DOHH2 (cell line): ENCODE measurements around the gene B4GAT1.

Experiments used
- H3F3A ChIP-seq: fragments of 200-600 bp; sonication (generic), shearing (Covaris generic); 2 replicates; pipeline ENCODE4 v1.6.0; 2016; ENCODE audit warnings: antibody characterized with exemption, mild to moderate bottlenecking; ENCODE audit not compliant: control insufficient read depth, insufficient read depth
- H3K27ac ChIP-seq: fragments of 200-600 bp; sonication (generic); 2 replicates; pipeline ENCODE4 v1.5.1; 2014; ENCODE audit warnings: low read depth, mild to moderate bottlenecking, low read length, moderate library complexity
- H3K27me3 ChIP-seq: fragments of 200-600 bp; sonication (generic); 2 replicates; pipeline ENCODE4 v1.6.1; 2014; ENCODE audit warnings: mild to moderate bottlenecking, low read length, mixed read lengths; ENCODE audit not compliant: control insufficient read depth
- H3K36me3 ChIP-seq: fragments of 200-600 bp; sonication (generic); 2 replicates; pipeline ENCODE4 v1.6.1; 2014; ENCODE audit warnings: mild to moderate bottlenecking, low read length, moderate library complexity, mixed read lengths; ENCODE audit not compliant: control insufficient read depth
- H3K4me1 ChIP-seq: fragments of 200-600 bp; sonication (generic); 2 replicates; pipeline ENCODE4 v1.6.1; 2014; ENCODE audit warnings: mild to moderate bottlenecking, low read length, mixed read lengths; ENCODE audit not compliant: control insufficient read depth
- H3K4me2 ChIP-seq: fragments of 200-600 bp; sonication (generic); 2 replicates; pipeline ENCODE4 v1.6.0; 2014; ENCODE audit warnings: mild to moderate bottlenecking, low read length, moderate library complexity
- H3K4me3 ChIP-seq: fragments of 200-600 bp; sonication (generic); 2 replicates; pipeline ENCODE4 v1.5.1; 2014; ENCODE audit warnings: mild to moderate bottlenecking, low read length, mixed read lengths
- H3K79me2 ChIP-seq: fragments of 200-600 bp; sonication (generic); 2 replicates; pipeline ENCODE4 v1.6.1; 2014; ENCODE audit warnings: mild to moderate bottlenecking, low read length, mixed read lengths; ENCODE audit not compliant: control insufficient read depth
- H3K9me2 ChIP-seq: fragments of 200-600 bp; sonication (generic); replicated peaks from 2 replicates; pipeline ENCODE4 v1.6.1; 2014; ENCODE audit warnings: mild to moderate bottlenecking, low read length, mixed read lengths; ENCODE audit not compliant: control insufficient read depth
- H3K9me3 ChIP-seq: fragments of 200-600 bp; sonication (generic); 2 replicates; pipeline ENCODE4 v1.6.1; 2014; ENCODE audit warnings: antibody characterized with exemption, low read length, mixed read lengths; ENCODE audit not compliant: control insufficient read depth, insufficient read depth
- H4K20me1 ChIP-seq: fragments of 200-600 bp; sonication (generic); 2 replicates; pipeline ENCODE4 v1.6.0; 2014; ENCODE audit warnings: low read depth, mild to moderate bottlenecking, antibody characterized with exemption, low read length, moderate library complexity; ENCODE audit not compliant: control insufficient read depth, insufficient read depth
- EZH2phosphoT487 ChIP-seq: fragments of 200-600 bp; sonication (generic); IDR thresholded peaks from 2 replicates; pipeline ENCODE4 v1.6.1; 2017; ENCODE audit warnings: borderline replicate concordance, mild to moderate bottlenecking, antibody characterized with exemption, low read length, moderate library complexity, mixed read lengths
- TF ChIP-seq, protein P1 (sequence below): fragments of 200-600 bp; sonication (generic); IDR thresholded peaks from one replicate; pipeline ENCODE4 v1.5.1; 2014; ENCODE audit warnings: antibody characterized with exemption, mild to moderate bottlenecking, low read depth, low read length; ENCODE audit not compliant: poor library complexity, severe bottlenecking

B4GAT1 gene

GRCh38 chr11:66339686-66340483, 7.5 kb downstream of the B4GAT1 start:
- no peaks in the 10 kb centered on the region for H3K9me3 ChIP-seq
- H3F3A ChIP-seq = no peaks in the 10 kb centered on the region
- H3K9me2 ChIP-seq = no peaks in the 10 kb centered on the region
- peaks cover 23% of the 10 kb centered on the region for H3K79me2 ChIP-seq
- peaks cover 20% of the 10 kb centered on the region for H3K4me1 ChIP-seq
- no peak overlapping the region for H3K27ac ChIP-seq
- peaks cover 4% of the 10 kb centered on the region; the same call in 1 of the 2 replicates for H4K20me1 ChIP-seq
- TF ChIP-seq, protein P1, sequence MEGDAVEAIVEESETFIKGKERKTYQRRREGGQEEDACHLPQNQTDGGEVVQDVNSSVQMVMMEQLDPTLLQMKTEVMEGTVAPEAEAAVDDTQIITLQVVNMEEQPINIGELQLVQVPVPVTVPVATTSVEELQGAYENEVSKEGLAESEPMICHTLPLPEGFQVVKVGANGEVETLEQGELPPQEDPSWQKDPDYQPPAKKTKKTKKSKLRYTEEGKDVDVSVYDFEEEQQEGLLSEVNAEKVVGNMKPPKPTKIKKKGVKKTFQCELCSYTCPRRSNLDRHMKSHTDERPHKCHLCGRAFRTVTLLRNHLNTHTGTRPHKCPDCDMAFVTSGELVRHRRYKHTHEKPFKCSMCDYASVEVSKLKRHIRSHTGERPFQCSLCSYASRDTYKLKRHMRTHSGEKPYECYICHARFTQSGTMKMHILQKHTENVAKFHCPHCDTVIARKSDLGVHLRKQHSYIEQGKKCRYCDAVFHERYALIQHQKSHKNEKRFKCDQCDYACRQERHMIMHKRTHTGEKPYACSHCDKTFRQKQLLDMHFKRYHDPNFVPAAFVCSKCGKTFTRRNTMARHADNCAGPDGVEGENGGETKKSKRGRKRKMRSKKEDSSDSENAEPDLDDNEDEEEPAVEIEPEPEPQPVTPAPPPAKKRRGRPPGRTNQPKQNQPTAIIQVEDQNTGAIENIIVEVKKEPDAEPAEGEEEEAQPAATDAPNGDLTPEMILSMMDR = no peak
- no peak for TF ChIP-seq EZH2phosphoT487
- no peak overlapping the region for H3K4me2 ChIP-seq
- H3K4me3 ChIP-seq = no peak overlapping the region
- H3K27me3 ChIP-seq = no peaks in the 10 kb centered on the region
- H3K36me3 ChIP-seq = peaks cover 43% of the 10 kb centered on the region

GRCh38 chr11:66339162-66339675, 8.2 kb downstream of the B4GAT1 start:
- no peaks in the 10 kb centered on the region for H3K9me2 ChIP-seq

DNA sequence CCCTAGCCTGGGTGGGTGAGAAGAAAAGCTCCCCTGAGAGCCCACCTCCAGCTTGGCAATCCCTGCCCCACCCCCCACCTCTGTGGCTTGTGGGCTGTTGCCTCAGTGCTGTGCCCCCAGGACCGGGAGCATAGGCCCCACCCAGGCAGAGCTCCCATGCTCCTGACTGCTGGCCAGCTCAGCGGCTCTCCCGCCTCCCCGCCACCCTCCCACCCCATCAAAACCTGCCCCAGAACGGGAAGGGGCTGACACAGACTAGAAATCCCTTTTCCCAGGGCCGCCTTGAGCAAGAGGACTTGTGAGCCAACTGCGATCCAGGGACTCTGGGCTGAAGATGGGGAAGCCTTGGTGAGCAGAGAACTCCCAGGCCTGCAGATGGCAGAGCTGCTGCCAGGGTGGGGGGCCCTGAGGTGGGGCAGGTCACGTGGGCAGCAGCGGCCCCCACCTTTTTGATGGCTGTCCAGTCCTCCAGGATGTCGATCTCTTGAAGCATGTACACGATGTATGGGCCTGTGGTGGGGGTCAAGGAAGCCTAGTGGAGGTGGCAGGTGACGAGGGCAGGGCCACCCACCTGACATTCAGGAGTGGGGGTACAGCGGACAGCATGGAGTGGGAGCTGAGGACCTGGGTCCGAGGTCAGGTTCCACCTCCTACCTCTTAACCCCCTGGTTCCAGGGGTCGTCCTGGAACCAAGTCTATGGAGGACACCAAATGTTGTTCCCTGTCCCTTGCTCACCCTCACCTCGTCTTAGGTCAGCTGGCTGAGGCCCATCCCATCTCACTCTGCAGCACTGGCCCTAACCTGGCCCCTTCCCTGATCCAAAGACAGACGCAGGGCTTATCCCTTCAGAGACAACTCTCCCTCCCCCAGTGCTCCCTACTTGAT, 8.9 kb downstream of the B4GAT1 start:
- Histone ChIP-seq H3K4me2 (no peak overlapping the region), H3K4me3 (no peak overlapping the region), H3K27ac (no peak overlapping the region), H3K9me3 (no peaks in the 10 kb centered on the region), H4K20me1 (no peaks in the 10 kb centered on the region), H3K36me3 (peaks cover 43% of the 10 kb centered on the region), H3K4me1 (peaks cover 11% of the 10 kb centered on the region), H3K9me2 (no peaks in the 10 kb centered on the region), H3K27me3 (no peaks in the 10 kb centered on the region), H3F3A (no peaks in the 10 kb centered on the region), H3K79me2 (peaks cover 10% of the 10 kb centered on the region)
- TF ChIP-seq, protein P1 = no peak
- no peak for TF ChIP-seq EZH2phosphoT487

More at GRCh38 chr11:66339162-66339675, 8.2 kb downstream of the B4GAT1 start:
- Histone ChIP-seq H3F3A (no peaks in the 10 kb centered on the region), H3K27me3 (no peaks in the 10 kb centered on the region), H4K20me1 (peaks cover 2% of the 10 kb centered on the region; the same call in 1 of the 2 replicates), H3K4me2 (no peak overlapping the region), H3K36me3 (peaks cover 43% of the 10 kb centered on the region), H3K79me2 (peaks cover 17% of the 10 kb centered on the region), H3K4me3 (no peak overlapping the region), H3K9me3 (no peaks in the 10 kb centered on the region), H3K4me1 (peaks cover 18% of the 10 kb centered on the region), H3K27ac (no peak overlapping the region)
- TF ChIP-seq EZH2phosphoT487 = no peak
- TF ChIP-seq, protein P1 = no peak
